Thyroid gland (tissue), 4 donors: ENCODE results near the gene KRTAP22-2.

Source experiments
- POLR2A ChIP-seq, 2 donors: fragments of 450-650 bp; IDR thresholded peaks; one replicate each; pipeline ENCODE4 v1.6.1; 2017; ENCODE audit warnings: antibody characterized with exemption in 2 of 2, mild to moderate bottlenecking in 2 of 2, moderate library complexity in 1 of 2
- TF ChIP-seq, protein P1 (sequence below), 6 experiments: fragments of 200-600 bp in 3 of 6; fragments of 450-650 bp in 3 of 6; sonication (generic) in 3 of 6; IDR thresholded peaks; one replicate each; pipeline ENCODE4 v1.5.1; 2016 to 2019; ENCODE audit warnings: antibody characterized with exemption in 6 of 6, mild to moderate bottlenecking in 2 of 6, inconsistent platforms in 1 of 6, moderate library complexity in 1 of 6

DNA sequence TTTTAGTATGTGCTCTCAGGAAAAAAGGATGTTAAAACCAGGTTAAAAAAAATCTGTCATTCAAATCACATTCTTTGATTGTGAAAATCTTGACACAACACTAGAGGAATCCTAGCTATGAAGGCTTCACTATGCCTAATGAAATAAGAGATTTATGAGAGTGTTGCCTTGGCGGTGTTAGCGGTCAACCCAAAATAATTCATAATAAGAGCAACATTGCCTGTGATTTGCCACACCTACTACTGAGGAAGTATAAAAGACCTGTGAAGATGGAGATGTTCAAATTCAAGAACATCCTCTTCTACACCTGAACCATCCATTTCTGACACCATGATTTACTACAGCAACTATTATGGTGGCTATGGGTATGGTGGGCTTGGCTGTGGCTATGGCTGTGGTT, 25.9 kb upstream of the KRTAP22-2 start, which contains the start of gene KRTAP20-1:
- TF ChIP-seq, protein P1, sequence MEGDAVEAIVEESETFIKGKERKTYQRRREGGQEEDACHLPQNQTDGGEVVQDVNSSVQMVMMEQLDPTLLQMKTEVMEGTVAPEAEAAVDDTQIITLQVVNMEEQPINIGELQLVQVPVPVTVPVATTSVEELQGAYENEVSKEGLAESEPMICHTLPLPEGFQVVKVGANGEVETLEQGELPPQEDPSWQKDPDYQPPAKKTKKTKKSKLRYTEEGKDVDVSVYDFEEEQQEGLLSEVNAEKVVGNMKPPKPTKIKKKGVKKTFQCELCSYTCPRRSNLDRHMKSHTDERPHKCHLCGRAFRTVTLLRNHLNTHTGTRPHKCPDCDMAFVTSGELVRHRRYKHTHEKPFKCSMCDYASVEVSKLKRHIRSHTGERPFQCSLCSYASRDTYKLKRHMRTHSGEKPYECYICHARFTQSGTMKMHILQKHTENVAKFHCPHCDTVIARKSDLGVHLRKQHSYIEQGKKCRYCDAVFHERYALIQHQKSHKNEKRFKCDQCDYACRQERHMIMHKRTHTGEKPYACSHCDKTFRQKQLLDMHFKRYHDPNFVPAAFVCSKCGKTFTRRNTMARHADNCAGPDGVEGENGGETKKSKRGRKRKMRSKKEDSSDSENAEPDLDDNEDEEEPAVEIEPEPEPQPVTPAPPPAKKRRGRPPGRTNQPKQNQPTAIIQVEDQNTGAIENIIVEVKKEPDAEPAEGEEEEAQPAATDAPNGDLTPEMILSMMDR (IDR thresholded peaks at IDR 0.05) = no peak
- no peak for TF ChIP-seq POLR2A (IDR thresholded peaks at IDR 0.05)
